Heart left ventricle (tissue), 13 donors: Measurements from ENCODE around the gene SUDS3.

ENCODE experiments used
- POLR2A ChIP-seq, 2 donors: fragments of 450-650 bp; IDR thresholded peaks; one replicate each; pipeline ENCODE4 v1.6.1; 2017; ENCODE audit warnings: antibody characterized with exemption in 2 of 2, mild to moderate bottlenecking in 2 of 2, moderate library complexity in 2 of 2
- TF ChIP-seq, protein P1 (sequence below), 12 donors: fragments of 200-600 bp; sonication (generic) in 4 of 12; IDR thresholded peaks; one replicate each; pipeline versions ENCODE4 v1.5.0 to v1.8.0; 2018 to 2022; ENCODE audit warnings: antibody characterized with exemption in 12 of 12, mild to moderate bottlenecking in 5 of 12
- donor health status: ischemic (EF 13 %, LVEDD 7.1; RV severe dilation, severe dysfunction).
- donor health status: DM: no; HTN: yes; CAD: no.
- donor health status: DM: no; HTN: no; CAD: no.
- donor health status: ischemic (EF 25% LVEDD 6.9; RV normal size, moderate dysfunction).
- donor health status: ischemic (EF 25% LVEDD 5.7; RV mildly dilated, moderate dysfunction).
- donor health status: ischemic (EF 35%, LVEDD 5.7; RV mildly dilated, moderate dysfunction).
- donor health status: nonischemic (EF 11% LVEDD 7.7; RV severe dilation, severe dysfunction).
- donor health status: DM: yes; HTN: yes; CAD: no.
- donor health status: PGD.
- donor health status: ischemic (EF 29% LVEDD 5.4; RV normal size, mild dysfunction).
- donor health status: nonischemic (EF 23%, LVEDD 6.1; RV moderate dilation, normal function).

DNA sequence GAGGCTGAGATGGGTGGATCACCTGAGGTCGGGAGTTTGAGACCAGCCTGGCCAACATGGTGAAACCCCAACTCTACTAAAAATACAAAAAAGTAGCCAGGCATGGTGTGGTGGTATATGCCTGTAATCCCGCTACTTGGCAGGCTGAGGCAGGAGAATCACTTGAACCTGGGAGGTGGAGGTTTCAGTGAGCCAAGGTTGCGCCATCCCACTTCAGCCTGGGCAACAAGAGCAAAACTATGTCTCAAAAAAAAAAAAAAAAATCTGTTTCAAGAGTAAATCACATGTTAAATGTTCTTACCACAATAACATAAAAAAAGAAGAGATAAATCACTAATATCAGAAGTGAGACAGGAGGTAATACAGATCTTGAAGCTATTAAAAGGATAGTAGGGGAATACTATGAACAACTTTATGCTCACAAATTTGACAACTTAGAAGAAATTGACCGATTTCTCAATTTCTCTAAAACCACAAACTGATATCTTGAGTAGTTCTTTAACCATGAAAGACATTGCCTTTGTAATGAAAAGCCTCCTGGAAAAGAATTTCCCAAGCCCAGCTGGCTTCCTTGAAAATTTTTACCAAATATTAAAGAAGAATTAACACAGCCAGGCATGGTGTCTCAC lies 41.3 kb upstream of the SUDS3 start:
- TF ChIP-seq, protein P1, sequence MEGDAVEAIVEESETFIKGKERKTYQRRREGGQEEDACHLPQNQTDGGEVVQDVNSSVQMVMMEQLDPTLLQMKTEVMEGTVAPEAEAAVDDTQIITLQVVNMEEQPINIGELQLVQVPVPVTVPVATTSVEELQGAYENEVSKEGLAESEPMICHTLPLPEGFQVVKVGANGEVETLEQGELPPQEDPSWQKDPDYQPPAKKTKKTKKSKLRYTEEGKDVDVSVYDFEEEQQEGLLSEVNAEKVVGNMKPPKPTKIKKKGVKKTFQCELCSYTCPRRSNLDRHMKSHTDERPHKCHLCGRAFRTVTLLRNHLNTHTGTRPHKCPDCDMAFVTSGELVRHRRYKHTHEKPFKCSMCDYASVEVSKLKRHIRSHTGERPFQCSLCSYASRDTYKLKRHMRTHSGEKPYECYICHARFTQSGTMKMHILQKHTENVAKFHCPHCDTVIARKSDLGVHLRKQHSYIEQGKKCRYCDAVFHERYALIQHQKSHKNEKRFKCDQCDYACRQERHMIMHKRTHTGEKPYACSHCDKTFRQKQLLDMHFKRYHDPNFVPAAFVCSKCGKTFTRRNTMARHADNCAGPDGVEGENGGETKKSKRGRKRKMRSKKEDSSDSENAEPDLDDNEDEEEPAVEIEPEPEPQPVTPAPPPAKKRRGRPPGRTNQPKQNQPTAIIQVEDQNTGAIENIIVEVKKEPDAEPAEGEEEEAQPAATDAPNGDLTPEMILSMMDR (IDR thresholded peaks at IDR 0.05): no peak
- TF ChIP-seq POLR2A (IDR thresholded peaks at IDR 0.05): no peak
